Measurements from ENCODE around the gene ZNF367.
"Not testable (repeated sequence)": the region's sequence is repeated elsewhere in the genome, so short reads cannot be mapped to it uniquely, and the experiment has no call there.

The ZNF367 gene

GRCh38 chr9:96362119-96362518 lies 56.1 kb downstream of the ZNF367 start:
- DNase-seq (ENCODE audit: low spot score): not testable (repeated sequence)

DNA sequence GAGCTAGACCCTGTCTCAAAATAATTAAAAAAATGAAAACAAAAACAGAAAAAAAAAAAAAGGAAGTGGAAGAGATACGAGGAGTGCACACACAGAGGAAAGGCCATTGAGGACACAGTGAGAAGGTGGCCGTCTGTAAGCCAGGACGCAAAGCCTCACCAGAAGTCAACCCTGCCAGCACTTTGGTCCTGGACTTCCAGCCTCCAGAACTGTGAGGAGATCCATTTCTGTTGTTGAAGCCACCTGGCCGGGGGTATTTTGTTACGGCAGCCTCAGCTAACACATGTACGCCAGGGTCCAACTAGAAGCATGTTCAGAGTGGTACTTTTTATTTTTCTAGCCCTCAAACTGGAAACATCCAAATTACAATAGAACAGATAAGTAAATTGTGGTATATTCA lies 56.5 kb downstream of the ZNF367 start:
- DNase-seq (ENCODE audit: low spot score): no peak

DNA sequence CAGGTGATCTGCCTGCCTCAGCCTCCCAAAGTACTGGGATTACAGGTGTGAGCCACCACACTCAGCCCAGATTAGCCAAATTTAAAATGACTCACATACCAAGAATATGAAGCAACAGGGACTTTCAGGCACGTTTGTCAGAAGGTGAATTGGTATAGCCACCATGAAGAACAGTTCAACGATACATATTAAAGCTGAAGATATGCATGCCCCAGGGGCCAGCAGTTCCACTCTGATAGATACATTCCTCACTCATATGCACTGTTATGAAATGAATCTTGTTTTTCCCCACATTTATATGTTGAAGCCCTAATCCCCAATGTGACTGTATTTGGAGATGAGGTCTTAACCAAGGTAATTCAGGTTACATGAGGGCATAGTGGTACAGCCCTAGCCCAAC lies 57.2 kb downstream of the ZNF367 start:
- no peak for DNase-seq (ENCODE audit: low spot score)

GRCh38 chr9:96360523-96360922 lies 57.6 kb downstream of the ZNF367 start:
- DNase-seq (ENCODE audit: low spot score): not testable (repeated sequence)

GRCh38 chr9:96350866-96351265 lies 67.3 kb downstream of the ZNF367 start:
- DNase-seq (ENCODE audit: low spot score): no peak

DNA sequence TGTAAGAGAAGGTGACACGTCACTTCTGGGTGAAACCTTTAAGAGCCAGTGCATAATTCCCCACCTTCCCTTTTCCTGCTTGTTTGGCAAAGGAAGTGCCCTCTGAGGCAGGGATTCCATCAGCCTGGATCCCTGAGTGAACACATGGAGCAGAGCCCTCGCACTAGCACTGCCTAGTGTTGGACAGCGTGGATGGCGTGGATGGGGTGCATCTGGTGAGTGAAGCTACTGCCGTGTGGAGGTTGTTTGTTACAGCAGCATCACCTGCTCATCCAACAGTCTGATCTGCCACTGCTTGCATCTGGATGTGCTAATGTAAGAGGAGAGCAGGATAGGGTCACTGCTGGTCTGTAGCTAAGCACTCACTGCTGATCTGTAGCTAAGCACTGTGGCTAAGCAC lies 69.9 kb downstream of the ZNF367 start:
- DNase-seq (ENCODE audit: low spot score): no peak

- DNase-seq (ENCODE audit: low spot score): no peak
Measured at GRCh38 chr9:96345551-96345950, 72.6 kb downstream of the ZNF367 start.

DNA sequence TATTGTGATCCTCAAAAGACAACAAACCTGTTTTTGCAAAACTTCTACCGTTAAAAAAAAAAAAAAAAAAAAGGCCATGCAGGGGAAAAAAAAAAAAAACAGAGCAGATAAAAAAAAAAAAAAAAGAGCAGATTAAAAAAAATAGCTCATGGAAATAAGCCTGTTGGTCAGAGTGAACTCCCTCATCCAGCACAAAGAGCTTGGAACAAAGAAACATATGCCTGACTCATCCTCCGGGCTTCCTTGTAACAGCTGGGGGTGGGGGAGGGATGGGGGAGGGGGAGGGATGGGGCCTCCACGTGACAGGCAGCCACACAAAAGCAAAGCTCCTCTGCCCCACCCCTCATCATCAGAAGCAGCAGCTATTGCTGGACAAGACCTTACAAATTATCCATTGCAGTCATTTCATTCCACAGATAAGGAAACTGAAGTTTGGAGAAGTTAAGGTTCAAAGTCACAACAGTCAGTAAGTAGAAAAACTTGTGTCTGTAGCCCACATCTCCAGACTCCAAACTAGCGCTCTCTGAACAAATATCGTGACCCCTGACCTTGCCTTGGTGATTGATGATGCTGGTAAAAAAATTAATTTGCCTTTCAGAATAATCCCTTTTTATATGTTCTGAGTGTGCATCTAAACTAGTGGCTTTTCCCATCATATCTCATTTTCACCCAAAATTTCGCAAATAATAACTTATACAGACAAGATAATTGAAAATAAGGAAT lies 73.6 kb downstream of the ZNF367 start:
- DNase-seq (ENCODE audit: low spot score): peak; percentile 92

- DNase-seq (ENCODE audit: low spot score): no peak
Measured at GRCh38 chr9:96343515-96344360, 74.4 kb downstream of the ZNF367 start.

DNA sequence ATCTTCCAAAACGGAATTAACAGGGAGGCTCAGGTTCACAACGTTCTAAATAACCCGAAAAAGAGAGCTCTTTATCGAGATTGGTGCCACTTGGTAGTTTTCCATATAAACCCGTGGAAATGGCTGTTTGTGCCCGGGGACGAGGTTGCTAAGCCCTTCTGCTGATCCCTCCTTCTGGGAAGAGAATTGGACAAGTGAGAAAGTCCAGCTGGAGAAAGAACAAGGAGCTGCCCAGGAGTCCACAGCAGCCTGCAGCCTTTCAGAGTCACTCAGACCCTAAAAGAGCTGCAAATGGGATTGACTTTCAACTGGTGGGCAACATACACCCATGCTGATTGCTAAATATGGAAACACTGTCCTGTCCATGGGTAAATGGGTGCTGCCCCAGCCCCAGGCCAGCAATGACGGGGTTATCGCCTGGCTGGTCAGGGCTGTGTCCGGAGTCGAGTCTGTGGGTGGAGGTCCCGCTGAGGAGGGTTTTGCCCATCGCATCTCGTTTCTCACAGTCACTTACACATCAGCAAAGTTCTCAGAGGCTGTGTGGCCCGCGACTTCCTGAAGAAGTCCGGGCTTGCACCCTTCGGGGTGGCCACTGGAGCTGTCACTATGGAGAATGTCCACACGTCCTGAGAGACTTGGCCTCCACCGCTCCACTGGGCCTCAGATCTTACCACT lies 75.5 kb downstream of the ZNF367 start:
- no peak for DNase-seq (ENCODE audit: low spot score)

- DNase-seq (ENCODE audit: low spot score): no peak
Measured at GRCh38 chr9:96340707-96341106, 77.5 kb downstream of the ZNF367 start.

- no peak for DNase-seq (ENCODE audit: low spot score)
Measured at GRCh38 chr9:96338299-96338698, 79.9 kb downstream of the ZNF367 start.
